Tibial nerve (tissue), 4 donors: ENCODE results near the gene TGIF1. TPM values are rescaled to one million over a fixed set of nuclear protein-coding genes. Genes with fewer than 3 reads are reported as not detected.

Experiments used
- DNase-seq, 2 donors: peaks; one replicate each; pipeline ENCODE4 v3.0.0-alpha.2; 2019; ENCODE audit warnings: low spot score in 2 of 2
- H3K27ac ChIP-seq, 4 donors: fragments of 200-600 bp; sonication (generic) in 3 of 4; one replicate each; pipeline ENCODE4 v1.5.1; 2017 to 2019; ENCODE audit warnings: mild to moderate bottlenecking in 1 of 4
- H3K27me3 ChIP-seq, 2 donors: fragments of 200-600 bp; sonication (generic) in 1 of 2; one replicate each; pipeline versions ENCODE4 v1.5.1 to v1.6.0; 2017 to 2019
- H3K36me3 ChIP-seq, 3 donors: fragments of 200-600 bp; sonication (generic); one replicate each; pipeline ENCODE4 v1.5.1; 2018 to 2019
- H3K4me1 ChIP-seq, 4 donors: fragments of 200-600 bp; sonication (generic) in 3 of 4; one replicate each; pipeline ENCODE4 v1.5.1; 2017 to 2019
- H3K4me3 ChIP-seq, 4 donors: fragments of 200-600 bp; sonication (generic) in 3 of 4; one replicate each; pipeline ENCODE4 v1.5.1; 2017 to 2019; ENCODE audit warnings: mild to moderate bottlenecking in 1 of 4, moderate library complexity in 1 of 4
- H3K9me3 ChIP-seq, 4 donors: fragments of 200-600 bp; sonication (generic) in 3 of 4; one replicate each; pipeline ENCODE4 v1.5.1; 2017 to 2019
- EP300 ChIP-seq, 2 donors: sonication (generic); formaldehyde crosslinking; IDR thresholded peaks; one replicate each; pipeline ENCODE4 v1.6.1; 2017; ENCODE audit warnings: antibody characterized with exemption in 2 of 2, mild to moderate bottlenecking in 1 of 2
- POLR2A ChIP-seq, 2 donors: fragments of 450-650 bp; IDR thresholded peaks; one replicate each; pipeline ENCODE4 v1.6.1; 2017; ENCODE audit warnings: antibody characterized with exemption in 2 of 2, mild to moderate bottlenecking in 2 of 2, moderate library complexity in 2 of 2
- WGBS, 2 donors: methylation state at CpG; one replicate each; pipeline ENCODE4 v1.1.5; 2018; 5-methylcytosine and 5-hydroxymethylcytosine counted together
- total RNA-seq, 4 donors: library from RNA; depleted of rRNA; stranded (reverse); fragments of >200 nt; gene quantifications; one replicate each; pipeline ENCODE4 v1.1.0, GENCODE V29; 2016
- TF ChIP-seq, protein P1 (sequence below), 5 experiments: fragments of 200-600 bp in 3 of 5; fragments of 450-650 bp in 2 of 5; sonication (generic) in 3 of 5; IDR thresholded peaks; one replicate each; pipeline ENCODE4 v1.5.1; 2016 to 2019; ENCODE audit warnings: antibody characterized with exemption in 5 of 5, mild to moderate bottlenecking in 3 of 5, moderate library complexity in 2 of 5

TGIF1 gene
- total RNA-seq, 4 donors from 2014 or later, result 59.2 to 86.1 (median 70.1) TPM

DNA sequence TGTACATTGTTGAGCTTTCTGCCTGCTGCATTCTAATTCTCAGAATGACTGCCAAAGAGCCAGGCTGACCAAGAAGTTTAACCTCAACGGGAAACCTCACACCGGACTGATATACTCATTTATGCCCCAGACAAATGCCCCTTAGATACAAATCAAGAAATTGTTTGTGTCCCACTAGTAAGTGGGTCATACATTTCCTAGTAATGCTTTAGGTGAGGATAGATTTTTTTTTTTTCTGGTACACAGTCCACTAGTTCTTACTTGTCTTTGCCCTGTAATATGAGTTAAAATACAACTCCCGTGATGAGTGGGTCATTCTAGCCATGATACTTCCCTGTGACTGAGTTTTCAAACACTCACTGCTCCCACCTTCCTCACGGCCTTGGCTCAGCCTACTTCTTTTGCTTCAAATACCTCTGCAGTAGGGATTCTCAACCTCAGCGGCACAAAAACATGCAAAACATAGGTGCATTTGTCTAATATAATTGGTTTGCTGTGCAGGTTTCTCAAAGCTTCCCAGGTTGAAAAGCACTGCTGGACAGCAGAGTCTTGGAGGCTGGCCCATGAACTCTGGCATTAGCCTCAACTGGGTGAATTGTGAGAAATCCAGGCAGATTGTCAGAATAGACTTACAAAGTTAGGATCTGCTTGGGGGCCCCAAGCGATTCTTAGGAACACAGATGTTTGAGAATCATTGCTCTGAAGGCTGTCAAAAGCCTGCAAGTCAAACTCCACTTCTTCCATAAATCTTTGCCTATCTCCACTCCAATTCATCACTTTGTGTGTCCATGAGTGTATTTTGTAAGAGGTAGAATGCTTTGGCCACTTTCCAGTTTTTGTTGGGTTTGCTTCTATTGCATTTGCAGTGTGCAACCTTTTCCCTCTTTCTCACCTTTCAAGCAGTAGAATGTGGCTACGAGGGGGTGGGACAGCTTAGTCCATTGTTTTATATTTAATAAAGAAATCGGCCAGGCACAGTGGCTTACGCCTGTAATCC is 35.5 kb downstream of the TGIF1 start:
- Histone ChIP-seq H3K4me1 (no peaks in the 10 kb centered on the region), H3K27ac (no peak overlapping the region), H3K36me3 (no peaks in the 10 kb centered on the region), H3K4me3 (no peak overlapping the region), H3K9me3 (no peaks in the 10 kb centered on the region), H3K27me3 (no peaks in the 10 kb centered on the region)
- TF ChIP-seq, protein P1, sequence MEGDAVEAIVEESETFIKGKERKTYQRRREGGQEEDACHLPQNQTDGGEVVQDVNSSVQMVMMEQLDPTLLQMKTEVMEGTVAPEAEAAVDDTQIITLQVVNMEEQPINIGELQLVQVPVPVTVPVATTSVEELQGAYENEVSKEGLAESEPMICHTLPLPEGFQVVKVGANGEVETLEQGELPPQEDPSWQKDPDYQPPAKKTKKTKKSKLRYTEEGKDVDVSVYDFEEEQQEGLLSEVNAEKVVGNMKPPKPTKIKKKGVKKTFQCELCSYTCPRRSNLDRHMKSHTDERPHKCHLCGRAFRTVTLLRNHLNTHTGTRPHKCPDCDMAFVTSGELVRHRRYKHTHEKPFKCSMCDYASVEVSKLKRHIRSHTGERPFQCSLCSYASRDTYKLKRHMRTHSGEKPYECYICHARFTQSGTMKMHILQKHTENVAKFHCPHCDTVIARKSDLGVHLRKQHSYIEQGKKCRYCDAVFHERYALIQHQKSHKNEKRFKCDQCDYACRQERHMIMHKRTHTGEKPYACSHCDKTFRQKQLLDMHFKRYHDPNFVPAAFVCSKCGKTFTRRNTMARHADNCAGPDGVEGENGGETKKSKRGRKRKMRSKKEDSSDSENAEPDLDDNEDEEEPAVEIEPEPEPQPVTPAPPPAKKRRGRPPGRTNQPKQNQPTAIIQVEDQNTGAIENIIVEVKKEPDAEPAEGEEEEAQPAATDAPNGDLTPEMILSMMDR (IDR thresholded peaks at IDR 0.05), result no peak
- no peak for TF ChIP-seq EP300 (IDR thresholded peaks at IDR 0.05)
- no peak for TF ChIP-seq POLR2A (IDR thresholded peaks at IDR 0.05)
- no peak for DNase-seq
- 82 to 85% methylated on average over 9 of the region's 9 CpGs for WGBS, 2 donors

- Histone ChIP-seq H3K4me3 (no peak overlapping the region), H3K27ac (no peak overlapping the region), H3K9me3 (no peaks in the 10 kb centered on the region), H3K27me3 (no peaks in the 10 kb centered on the region), H3K36me3 (no peaks in the 10 kb centered on the region), H3K4me1 (no peaks in the 10 kb centered on the region)
- no peak for DNase-seq
- TF ChIP-seq EP300 (IDR thresholded peaks at IDR 0.05), result no peak
- TF ChIP-seq POLR2A (IDR thresholded peaks at IDR 0.05), result no peak
- TF ChIP-seq, protein P1 (IDR thresholded peaks at IDR 0.05), result no peak
- WGBS, 2 donors, result 73 to 82% methylated on average over 7 of the region's 7 CpGs
Observed at GRCh38 chr18:3486512-3486911, 36.5 kb downstream of the TGIF1 start.

- no peaks in the 10 kb centered on the region for H3K4me1 ChIP-seq
- no peaks in the 10 kb centered on the region for H3K9me3 ChIP-seq
- DNase-seq, result no peak
- WGBS, 2 donors, result 90 to 92% methylated on average over 6 of the region's 6 CpGs
- H3K27ac ChIP-seq, result no peak overlapping the region
- no peak overlapping the region for H3K4me3 ChIP-seq
- no peaks in the 10 kb centered on the region for H3K36me3 ChIP-seq
- no peak for TF ChIP-seq EP300 (IDR thresholded peaks at IDR 0.05)
- TF ChIP-seq, protein P1 (IDR thresholded peaks at IDR 0.05), result no peak
- no peak for TF ChIP-seq POLR2A (IDR thresholded peaks at IDR 0.05)
- no peaks in the 10 kb centered on the region for H3K27me3 ChIP-seq
Observed at GRCh38 chr18:3489462-3489861, 39.5 kb downstream of the TGIF1 start.

DNA sequence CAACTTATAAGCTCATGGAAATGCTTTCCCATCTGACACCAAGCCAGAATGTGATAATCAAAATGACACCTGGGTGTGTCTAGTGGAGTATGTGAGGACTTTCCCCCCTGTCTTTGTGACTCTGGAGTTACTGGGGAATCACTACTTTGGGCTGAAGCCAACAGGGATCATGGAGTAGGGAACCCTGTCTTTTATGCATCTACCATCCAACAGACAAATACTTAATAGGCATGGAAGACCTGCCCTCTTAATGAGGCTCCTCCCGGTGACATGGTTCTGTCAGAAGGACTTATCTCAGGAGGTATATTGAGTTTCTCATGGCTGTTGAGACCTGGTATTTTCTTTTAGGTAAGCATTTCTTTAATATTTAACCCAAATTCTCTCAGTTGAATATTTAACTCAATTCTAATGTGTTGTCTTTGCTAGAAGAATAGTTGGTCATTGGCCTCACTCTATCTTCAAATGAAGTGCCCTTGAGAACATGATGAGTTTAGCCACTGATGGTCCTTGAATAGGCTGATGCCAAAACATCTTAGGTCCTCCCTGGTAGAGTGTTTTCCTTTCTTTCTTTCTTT is 42.1 kb downstream of the TGIF1 start:
- TF ChIP-seq, protein P1 (IDR thresholded peaks at IDR 0.05), result no peak
- TF ChIP-seq POLR2A (IDR thresholded peaks at IDR 0.05) (no peak), EP300 (IDR thresholded peaks at IDR 0.05) (no peak)
- Histone ChIP-seq H3K4me1 (no peaks in the 10 kb centered on the region), H3K27ac (no peak overlapping the region), H3K9me3 (no peaks in the 10 kb centered on the region), H3K4me3 (no peak overlapping the region), H3K36me3 (no peaks in the 10 kb centered on the region), H3K27me3 (no peaks in the 10 kb centered on the region)
- DNase-seq, result no peak
- WGBS, 2 donors, result 87 to 89% methylated on average over 1 of the region's 1 CpG

- H3K9me3 ChIP-seq, result no peaks in the 10 kb centered on the region
- no peaks in the 10 kb centered on the region for H3K27me3 ChIP-seq
- no peak for DNase-seq
- H3K4me3 ChIP-seq, result no peak overlapping the region
- no peaks in the 10 kb centered on the region for H3K36me3 ChIP-seq
- no peak overlapping the region for H3K27ac ChIP-seq
- TF ChIP-seq, protein P1 (IDR thresholded peaks at IDR 0.05), result no peak
- TF ChIP-seq POLR2A (IDR thresholded peaks at IDR 0.05), result no peak
- no peak for TF ChIP-seq EP300 (IDR thresholded peaks at IDR 0.05)
- no peaks in the 10 kb centered on the region for H3K4me1 ChIP-seq
- WGBS, 2 donors, result 78 to 94% methylated on average over 2 of the region's 2 CpGs
Observed at GRCh38 chr18:3492721-3493120, 42.7 kb downstream of the TGIF1 start.
